Esophagus squamous epithelium (tissue), 4 donors: ENCODE results near the gene APOBEC3G.
A peak's percentile ranks its signal among the peaks of the same experiment; 100 is the strongest.
"Not testable (repeated sequence)": the region's sequence is repeated elsewhere in the genome, so short reads cannot be mapped to it uniquely, and the experiment has no call there.

Source experiments
- POLR2A ChIP-seq, 4 donors: fragments of 450-650 bp; IDR thresholded peaks; one replicate each; pipeline ENCODE4 v1.6.1; 2017; ENCODE audit warnings: antibody characterized with exemption in 4 of 4, mild to moderate bottlenecking in 4 of 4, moderate library complexity in 3 of 4
- TF ChIP-seq, protein P1 (sequence below), 6 experiments: fragments of 450-650 bp in 4 of 6; fragments of 200-600 bp in 2 of 6; sonication (generic) in 2 of 6; IDR thresholded peaks; one replicate each; pipeline ENCODE4 v1.5.1; 2016 to 2019; ENCODE audit warnings: antibody characterized with exemption in 6 of 6, mild to moderate bottlenecking in 4 of 6, moderate library complexity in 4 of 6

DNA sequence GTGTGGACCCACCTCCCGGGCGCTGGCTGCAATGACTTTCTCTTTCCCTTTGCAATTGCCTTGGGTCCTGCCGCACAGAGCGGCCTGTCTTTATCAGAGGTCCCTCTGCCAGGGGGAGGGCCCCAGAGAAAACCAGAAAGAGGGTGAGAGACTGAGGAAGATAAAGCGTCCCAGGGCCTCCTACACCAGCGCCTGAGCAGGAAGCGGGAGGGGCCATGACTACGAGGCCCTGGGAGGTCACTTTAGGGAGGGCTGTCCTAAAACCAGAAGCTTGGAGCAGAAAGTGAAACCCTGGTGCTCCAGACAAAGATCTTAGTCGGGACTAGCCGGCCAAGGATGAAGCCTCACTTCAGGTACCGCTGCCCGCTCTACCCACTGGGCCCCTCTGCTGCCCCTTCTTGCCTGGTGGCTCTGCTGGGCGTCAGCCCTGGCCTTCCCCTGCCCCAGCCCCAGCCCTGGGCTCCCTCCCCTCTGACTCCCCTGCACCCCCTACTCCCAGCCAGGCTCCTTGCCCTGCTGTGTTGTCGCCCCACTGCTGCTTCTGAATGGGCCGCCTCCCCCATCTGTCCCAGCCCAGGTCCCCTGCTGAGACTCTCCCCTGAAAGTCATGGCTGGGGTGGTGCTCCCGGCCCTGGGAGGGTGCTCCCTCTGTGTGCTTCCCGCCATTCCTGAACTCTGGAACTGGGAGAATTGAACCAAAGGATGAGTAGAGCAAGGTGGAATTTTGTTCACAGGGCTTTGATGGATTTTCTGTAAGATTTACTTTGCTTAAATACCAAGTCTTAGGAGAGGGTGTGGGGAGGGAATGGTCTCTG is at the start of gene APOBEC3G:
- TF ChIP-seq POLR2A (IDR thresholded peaks at IDR 0.05): peak in 2 of 4 donors; percentile 24 to 39
- TF ChIP-seq, protein P1, sequence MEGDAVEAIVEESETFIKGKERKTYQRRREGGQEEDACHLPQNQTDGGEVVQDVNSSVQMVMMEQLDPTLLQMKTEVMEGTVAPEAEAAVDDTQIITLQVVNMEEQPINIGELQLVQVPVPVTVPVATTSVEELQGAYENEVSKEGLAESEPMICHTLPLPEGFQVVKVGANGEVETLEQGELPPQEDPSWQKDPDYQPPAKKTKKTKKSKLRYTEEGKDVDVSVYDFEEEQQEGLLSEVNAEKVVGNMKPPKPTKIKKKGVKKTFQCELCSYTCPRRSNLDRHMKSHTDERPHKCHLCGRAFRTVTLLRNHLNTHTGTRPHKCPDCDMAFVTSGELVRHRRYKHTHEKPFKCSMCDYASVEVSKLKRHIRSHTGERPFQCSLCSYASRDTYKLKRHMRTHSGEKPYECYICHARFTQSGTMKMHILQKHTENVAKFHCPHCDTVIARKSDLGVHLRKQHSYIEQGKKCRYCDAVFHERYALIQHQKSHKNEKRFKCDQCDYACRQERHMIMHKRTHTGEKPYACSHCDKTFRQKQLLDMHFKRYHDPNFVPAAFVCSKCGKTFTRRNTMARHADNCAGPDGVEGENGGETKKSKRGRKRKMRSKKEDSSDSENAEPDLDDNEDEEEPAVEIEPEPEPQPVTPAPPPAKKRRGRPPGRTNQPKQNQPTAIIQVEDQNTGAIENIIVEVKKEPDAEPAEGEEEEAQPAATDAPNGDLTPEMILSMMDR (IDR thresholded peaks at IDR 0.05): not testable (repeated sequence)
